Liver (tissue), 9 donors: ENCODE measurements around the gene NOS1AP. TPM values are rescaled to one million over a fixed set of nuclear protein-coding genes. Genes with fewer than 3 reads are reported as not detected.

ENCODE experiments used
- DNase-seq: peaks from one replicate; pipeline ENCODE4 v3.0.0-alpha.2; 2017; ENCODE audit warnings: low spot score
- H3K27ac ChIP-seq, 2 donors: one replicate each; pipeline ENCODE4 v1.7.0; 2013; ENCODE audit warnings: inconsistent platforms in 2 of 2, low read length in 2 of 2, control low read depth in 1 of 2, low read depth in 1 of 2, mild to moderate bottlenecking in 1 of 2
- H3K27me3 ChIP-seq, 4 donors: one replicate each; pipeline versions ENCODE4 v1.6.1 to v1.7.0; 2013; ENCODE audit warnings: low read length in 3 of 4, inconsistent platforms in 1 of 4, mild to moderate bottlenecking in 1 of 4, moderate library complexity in 1 of 4; ENCODE audit not compliant: control insufficient read depth in 4 of 4, insufficient read depth in 4 of 4
- H3K36me3 ChIP-seq, 4 donors: one replicate each; pipeline versions ENCODE4 v1.6.1 to v1.7.0; 2013; ENCODE audit warnings: low read length in 3 of 4, mild to moderate bottlenecking in 3 of 4, low read depth in 1 of 4, moderate library complexity in 1 of 4; ENCODE audit not compliant: control insufficient read depth in 4 of 4, insufficient read depth in 3 of 4
- H3K4me1 ChIP-seq, 4 donors: one replicate each; pipeline versions ENCODE4 v1.6.1 to v1.7.0; 2013; ENCODE audit warnings: low read length in 3 of 4, mild to moderate bottlenecking in 3 of 4, moderate library complexity in 1 of 4; ENCODE audit not compliant: control insufficient read depth in 4 of 4, insufficient read depth in 4 of 4
- H3K4me3 ChIP-seq, 3 donors: one replicate each; pipeline versions ENCODE4 v1.6.1 to v1.7.0; 2013; ENCODE audit warnings: low read length in 3 of 3, control low read depth in 1 of 3, low read depth in 1 of 3, mild to moderate bottlenecking in 1 of 3
- H3K9ac ChIP-seq, 2 donors: one replicate each; pipeline ENCODE4 v1.7.0; 2013; ENCODE audit warnings: low read length in 2 of 2, mild to moderate bottlenecking in 2 of 2, moderate library complexity in 2 of 2, control low read depth in 1 of 2, low read depth in 1 of 2
- H3K9me3 ChIP-seq, 4 donors: one replicate each; pipeline versions ENCODE4 v1.6.1 to v1.7.0; 2013; ENCODE audit warnings: low read length in 3 of 4; ENCODE audit not compliant: control insufficient read depth in 4 of 4
- EGR1 ChIP-seq, 2 donors: IDR thresholded peaks; 2 replicates each; pipeline ENCODE4 v1.6.1; 2016 to 2018; ENCODE audit warnings: antibody characterized with exemption in 2 of 2, low read depth in 2 of 2
- FOXA1 ChIP-seq: IDR thresholded peaks from 2 replicates; pipeline ENCODE4 v1.6.1; 2016; ENCODE audit warnings: antibody characterized with exemption
- FOXA2 ChIP-seq: IDR thresholded peaks from 2 replicates; pipeline ENCODE4 v1.6.1; 2016; ENCODE audit warnings: antibody characterized with exemption
- GABPA ChIP-seq, 2 donors: IDR thresholded peaks in 1 of 2; conservative IDR thresholded peaks in 1 of 2; 2 replicates each; pipeline ENCODE4 v1.6.1; 2016; ENCODE audit warnings: antibody characterized with exemption in 2 of 2, mild to moderate bottlenecking in 1 of 2, moderate library complexity in 1 of 2
- HNF4A ChIP-seq, 2 donors: conservative IDR thresholded peaks; 2 replicates each; pipeline ENCODE4 v1.6.1; 2016; ENCODE audit warnings: antibody characterized with exemption in 2 of 2, mild to moderate bottlenecking in 2 of 2
- HNF4G ChIP-seq: IDR thresholded peaks from 2 replicates; pipeline ENCODE4 v1.6.1; 2016; ENCODE audit warnings: antibody characterized with exemption
- JUND ChIP-seq, 2 donors: IDR thresholded peaks; 2 replicates each; pipeline ENCODE4 v1.6.1; 2016; ENCODE audit warnings: antibody characterized with exemption in 2 of 2
- NR2F2 ChIP-seq: IDR thresholded peaks from 2 replicates; pipeline ENCODE4 v1.6.1; 2016; ENCODE audit warnings: antibody characterized with exemption
- RAD21 ChIP-seq, 2 donors: IDR thresholded peaks; 2 replicates each; pipeline ENCODE4 v1.6.1; 2016; ENCODE audit warnings: antibody characterized with exemption in 2 of 2, mild to moderate bottlenecking in 2 of 2
- REST ChIP-seq: IDR thresholded peaks from 2 replicates; pipeline ENCODE4 v1.6.1; 2016; ENCODE audit warnings: antibody characterized with exemption, mild to moderate bottlenecking
- RXRA ChIP-seq, 2 donors: IDR thresholded peaks; 2 replicates each; pipeline ENCODE4 v1.6.1; 2017 to 2018; ENCODE audit warnings: antibody characterized with exemption in 2 of 2, mild to moderate bottlenecking in 1 of 2
- SP1 ChIP-seq: IDR thresholded peaks from 2 replicates; pipeline ENCODE4 v1.6.1; 2018; ENCODE audit warnings: antibody characterized with exemption, mild to moderate bottlenecking
- TAF1 ChIP-seq: conservative IDR thresholded peaks from 2 replicates; pipeline ENCODE4 v1.6.1; 2016; ENCODE audit warnings: antibody characterized with exemption, mild to moderate bottlenecking
- YY1 ChIP-seq: IDR thresholded peaks from 2 replicates; pipeline ENCODE4 v1.6.1; 2016; ENCODE audit warnings: antibody characterized with exemption, mild to moderate bottlenecking
- WGBS: extraction: QIAGEN DNeasy Blood & Tissue Kit; methylation state at CpG from one replicate; pipeline ENCODE4 v1.1.7; 2013; 5-methylcytosine and 5-hydroxymethylcytosine counted together
- polyA plus RNA-seq, 2 donors: library from polyadenylated mRNA; stranded (reverse) in 1 of 2; unstranded in 1 of 2; fragments of 200-250 nt in 1 of 2; fragments of >200 nt in 1 of 2; fragmentation: Nextera tagmentation in 1 of 2; extraction: Ambion mirVana in 1 of 2; gene quantifications; one replicate each; pipeline versions ENCODE4 v1.2.1 to v1.2.3, GENCODE V29; 2013 to 2015
- total RNA-seq, 2 donors: library from RNA; depleted of rRNA; stranded (reverse); fragments of >200 nt; gene quantifications; one replicate each; pipeline ENCODE4 v1.2.3, GENCODE V29; 2014
- TF ChIP-seq, protein P1 (sequence below): fragments of 150-350 bp; IDR thresholded peaks from 2 replicates; pipeline ENCODE4 v1.5.1; 2017; ENCODE audit warnings: improper control_type of control experiment, low read depth, low read length; ENCODE audit not compliant: missing input control
- TF ChIP-seq, protein P2 (sequence below): IDR thresholded peaks from 2 replicates; pipeline ENCODE4 v1.6.1; 2016; ENCODE audit warnings: antibody characterized with exemption
- TF ChIP-seq, protein P3 (sequence below): IDR thresholded peaks from 2 replicates; pipeline ENCODE4 v1.6.1; 2016; ENCODE audit warnings: antibody characterized with exemption
- TF ChIP-seq, protein P4 (sequence below): IDR thresholded peaks from 2 replicates; pipeline ENCODE4 v1.6.1; 2016; ENCODE audit warnings: antibody characterized with exemption
- donor health status: healthy.
- donor health status: healthy.
- donor health status: healthy.
- donor health status: healthy.
- donor health status: healthy.

NOS1AP gene
- total and polyA plus RNA-seq, 4 donors, result 1.4 to 13.0 (median 4.5) TPM

GRCh38 chr1:162196387-162196786 lies 126.9 kb downstream of the NOS1AP start:
- Histone ChIP-seq H3K9me3 (no peaks in the 10 kb centered on the region), H3K4me1 (peaks cover 32 to 64% (median 58%) of the 10 kb centered on the region in 4 donors), H3K27me3 (no peaks in the 10 kb centered on the region), H3K4me3 (no peak overlapping the region), H3K9ac (no peak overlapping the region), H3K36me3 (no peaks in the 10 kb centered on the region), H3K27ac (no peak overlapping the region)
- no peak for DNase-seq
- WGBS, result 71% methylated on average over 4 of the region's 4 CpGs
- TF ChIP-seq, protein P1, sequence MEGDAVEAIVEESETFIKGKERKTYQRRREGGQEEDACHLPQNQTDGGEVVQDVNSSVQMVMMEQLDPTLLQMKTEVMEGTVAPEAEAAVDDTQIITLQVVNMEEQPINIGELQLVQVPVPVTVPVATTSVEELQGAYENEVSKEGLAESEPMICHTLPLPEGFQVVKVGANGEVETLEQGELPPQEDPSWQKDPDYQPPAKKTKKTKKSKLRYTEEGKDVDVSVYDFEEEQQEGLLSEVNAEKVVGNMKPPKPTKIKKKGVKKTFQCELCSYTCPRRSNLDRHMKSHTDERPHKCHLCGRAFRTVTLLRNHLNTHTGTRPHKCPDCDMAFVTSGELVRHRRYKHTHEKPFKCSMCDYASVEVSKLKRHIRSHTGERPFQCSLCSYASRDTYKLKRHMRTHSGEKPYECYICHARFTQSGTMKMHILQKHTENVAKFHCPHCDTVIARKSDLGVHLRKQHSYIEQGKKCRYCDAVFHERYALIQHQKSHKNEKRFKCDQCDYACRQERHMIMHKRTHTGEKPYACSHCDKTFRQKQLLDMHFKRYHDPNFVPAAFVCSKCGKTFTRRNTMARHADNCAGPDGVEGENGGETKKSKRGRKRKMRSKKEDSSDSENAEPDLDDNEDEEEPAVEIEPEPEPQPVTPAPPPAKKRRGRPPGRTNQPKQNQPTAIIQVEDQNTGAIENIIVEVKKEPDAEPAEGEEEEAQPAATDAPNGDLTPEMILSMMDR, result no peak
- TF ChIP-seq GABPA (IDR thresholded peaks at IDR 0.05 in 1 of 2, conservative IDR thresholded peaks at IDR 0.05 in 1 of 2) (no peak), RAD21 (IDR thresholded peaks at IDR 0.05) (no peak)

- H3K27ac ChIP-seq, result peak overlapping the region; percentile 66 to 68
- WGBS, result 35% methylated on average over 8 of the region's 8 CpGs
- no peaks in the 10 kb centered on the region for H3K36me3 ChIP-seq
- no peaks in the 10 kb centered on the region for H3K27me3 ChIP-seq
- no peak for TF ChIP-seq GABPA (IDR thresholded peaks at IDR 0.05 in 1 of 2, conservative IDR thresholded peaks at IDR 0.05 in 1 of 2)
- TF ChIP-seq, protein P2, sequence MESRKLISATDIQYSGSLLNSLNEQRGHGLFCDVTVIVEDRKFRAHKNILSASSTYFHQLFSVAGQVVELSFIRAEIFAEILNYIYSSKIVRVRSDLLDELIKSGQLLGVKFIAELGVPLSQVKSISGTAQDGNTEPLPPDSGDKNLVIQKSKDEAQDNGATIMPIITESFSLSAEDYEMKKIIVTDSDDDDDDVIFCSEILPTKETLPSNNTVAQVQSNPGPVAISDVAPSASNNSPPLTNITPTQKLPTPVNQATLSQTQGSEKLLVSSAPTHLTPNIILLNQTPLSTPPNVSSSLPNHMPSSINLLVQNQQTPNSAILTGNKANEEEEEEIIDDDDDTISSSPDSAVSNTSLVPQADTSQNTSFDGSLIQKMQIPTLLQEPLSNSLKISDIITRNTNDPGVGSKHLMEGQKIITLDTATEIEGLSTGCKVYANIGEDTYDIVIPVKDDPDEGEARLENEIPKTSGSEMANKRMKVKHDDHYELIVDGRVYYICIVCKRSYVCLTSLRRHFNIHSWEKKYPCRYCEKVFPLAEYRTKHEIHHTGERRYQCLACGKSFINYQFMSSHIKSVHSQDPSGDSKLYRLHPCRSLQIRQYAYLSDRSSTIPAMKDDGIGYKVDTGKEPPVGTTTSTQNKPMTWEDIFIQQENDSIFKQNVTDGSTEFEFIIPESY, result peak; percentile 43
- TF ChIP-seq, protein P3, sequence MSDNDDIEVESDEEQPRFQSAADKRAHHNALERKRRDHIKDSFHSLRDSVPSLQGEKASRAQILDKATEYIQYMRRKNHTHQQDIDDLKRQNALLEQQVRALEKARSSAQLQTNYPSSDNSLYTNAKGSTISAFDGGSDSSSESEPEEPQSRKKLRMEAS, result peak; percentile 79
- peak; percentile 34 to 44 for TF ChIP-seq RAD21 (IDR thresholded peaks at IDR 0.05)
- TF ChIP-seq JUND (IDR thresholded peaks at IDR 0.05), result peak; percentile 56 to 58
- peak; percentile 45 to 64 for TF ChIP-seq RXRA (IDR thresholded peaks at IDR 0.05)
- peak; percentile 89 to 91 for TF ChIP-seq HNF4A (conservative IDR thresholded peaks at IDR 0.05)
- TF ChIP-seq, protein P1, result no peak
- TF ChIP-seq NR2F2, result no peak
- TF ChIP-seq FOXA2, result peak; percentile 33
- peak; percentile 66 for TF ChIP-seq SP1
- no peak for TF ChIP-seq FOXA1
- TF ChIP-seq, protein P4, sequence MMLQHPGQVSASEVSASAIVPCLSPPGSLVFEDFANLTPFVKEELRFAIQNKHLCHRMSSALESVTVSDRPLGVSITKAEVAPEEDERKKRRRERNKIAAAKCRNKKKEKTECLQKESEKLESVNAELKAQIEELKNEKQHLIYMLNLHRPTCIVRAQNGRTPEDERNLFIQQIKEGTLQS, result peak; percentile 40
- TF ChIP-seq TAF1, result no peak
- peak; percentile 85 for TF ChIP-seq HNF4G
- TF ChIP-seq REST, result peak; percentile 54
- peak in 1 of 2 donors; percentile 16 for TF ChIP-seq EGR1 (IDR thresholded peaks at IDR 0.05; ENCODE audit: low read depth in 2 of 2)
- TF ChIP-seq YY1, result peak; percentile 51
- H3K9ac ChIP-seq, result peak overlapping the region in 1 of 2 donors; percentile 21
- no peaks in the 10 kb centered on the region for H3K9me3 ChIP-seq
- no peak for DNase-seq
- H3K4me1 ChIP-seq, result peaks cover 28 to 63% (median 55%) of the 10 kb centered on the region in 4 donors
- H3K4me3 ChIP-seq, result peak overlapping the region in 2 of 3 donors; percentile 1 to 20
These were observed 127.6 kb downstream of the NOS1AP start for GRCh38 chr1:162197041-162197531.
